GM23338 (cell line): ENCODE data around the gene HDAC9. TPM values are rescaled to one million over a fixed set of nuclear protein-coding genes. Genes with fewer than 3 reads are reported as not detected.

Source experiments
- ATAC-seq: fragments of 200-7000 bp; cut with Tn5 transposase; 3 replicates; pipeline ENCODE4 v1.9.1; 2020
- DNase-seq: peaks from one replicate; pipeline ENCODE4 v3.0.0-alpha.2; 2015; ENCODE audit warnings: low spot score
- H2AFZ ChIP-seq: fragments of 200-600 bp; sonication (generic); 2 replicates; pipeline ENCODE4 v1.8.0; 2016; ENCODE audit warnings: antibody characterized with exemption, mild to moderate bottlenecking, moderate library complexity
- H3F3A ChIP-seq: fragments of 200-600 bp; sonication (generic); replicated peaks from 2 replicates; pipeline ENCODE4 v1.8.0; 2017; ENCODE audit warnings: antibody characterized with exemption, mixed run types, low read depth
- H3K27ac ChIP-seq: fragments of 200-600 bp; sonication (generic); 2 replicates; pipeline ENCODE4 v1.6.1; 2016; ENCODE audit warnings: low read depth
- H3K27me3 ChIP-seq: fragments of 200-600 bp; sonication (generic); 2 replicates; pipeline ENCODE4 v1.8.0; 2016; ENCODE audit warnings: mild to moderate bottlenecking, mixed run types, moderate library complexity; ENCODE audit not compliant: insufficient read depth
- H3K36me3 ChIP-seq: fragments of 200-600 bp; sonication (generic); 2 replicates; pipeline ENCODE4 v1.8.0; 2016; ENCODE audit warnings: mild to moderate bottlenecking; ENCODE audit not compliant: insufficient read depth
- H3K4me1 ChIP-seq: fragments of 200-600 bp; sonication (generic); 2 replicates; pipeline ENCODE4 v1.8.0; 2016; ENCODE audit warnings: mild to moderate bottlenecking, moderate library complexity; ENCODE audit not compliant: insufficient read depth
- H3K4me2 ChIP-seq: fragments of 200-600 bp; sonication (generic); 2 replicates; pipeline ENCODE4 v1.7.1; 2017; ENCODE audit warnings: mixed run types
- H3K4me3 ChIP-seq: fragments of 200-600 bp; sonication (generic); 2 replicates; pipeline ENCODE4 v1.6.1; 2016; ENCODE audit warnings: mixed run types
- H3K79me2 ChIP-seq: fragments of 200-600 bp; sonication (generic); replicated peaks from 2 replicates; pipeline ENCODE4 v1.8.0; 2017; ENCODE audit warnings: mild to moderate bottlenecking; ENCODE audit not compliant: insufficient read depth
- H3K9me2 ChIP-seq: fragments of 200-600 bp; sonication (generic); 2 replicates; pipeline ENCODE4 v1.8.0; 2017; ENCODE audit not compliant: insufficient read depth
- H4K20me1 ChIP-seq: fragments of 200-600 bp; sonication (generic); replicated peaks from 2 replicates; pipeline ENCODE4 v1.8.0; 2017; ENCODE audit warnings: mild to moderate bottlenecking; ENCODE audit not compliant: insufficient read depth
- H3K27ac Mint-ChIP-seq: 2 replicates; pipeline ENCODE4 v1.8.0; 2020; ENCODE audit warnings: inconsistent platforms, mild to moderate bottlenecking, moderate library complexity, mixed read lengths
- H3K27me3 Mint-ChIP-seq: 3 replicates; pipeline ENCODE4 v1.8.0; 2022; ENCODE audit warnings: low read depth, mild to moderate bottlenecking, moderate library complexity, mixed read lengths, inconsistent platforms; ENCODE audit not compliant: insufficient read depth, poor library complexity
- H3K36me3 Mint-ChIP-seq: 3 replicates; pipeline ENCODE4 v1.8.0; 2021; ENCODE audit warnings: low read depth, mild to moderate bottlenecking, inconsistent platforms, moderate library complexity, mixed read lengths
- H3K4me1 Mint-ChIP-seq: 3 replicates; pipeline ENCODE4 v1.8.0; 2020; ENCODE audit warnings: mild to moderate bottlenecking, inconsistent platforms, mixed read lengths
- H3K4me3 Mint-ChIP-seq: 3 replicates; pipeline ENCODE4 v1.8.0; 2021; ENCODE audit warnings: moderate library complexity, mild to moderate bottlenecking, inconsistent platforms, mixed read lengths
- H3K9me3 Mint-ChIP-seq: 3 replicates; pipeline ENCODE4 v1.8.0; 2020; ENCODE audit warnings: moderate library complexity, mild to moderate bottlenecking, inconsistent platforms, mixed read lengths
- CREB1 ChIP-seq: fragments of 250-450 bp; sonication (Bioruptor Pico); IDR thresholded peaks from 2 replicates; pipeline ENCODE4 v1.5.0; 2020; ENCODE audit warnings: low read depth, mild to moderate bottlenecking, moderate library complexity
- EZH2phosphoT487 ChIP-seq: fragments of 200-600 bp; sonication (generic); IDR thresholded peaks from one replicate; pipeline ENCODE4 v1.8.1; 2018; ENCODE audit warnings: antibody characterized with exemption; ENCODE audit not compliant: unreplicated experiment
- JUNB ChIP-seq: IDR thresholded peaks from one replicate; pipeline ENCODE4 v1.6.1; 2016; ENCODE audit warnings: antibody characterized with exemption; ENCODE audit not compliant: unreplicated experiment
- NANOG ChIP-seq: IDR thresholded peaks from 2 replicates; pipeline ENCODE4 v1.6.1; 2016; ENCODE audit warnings: antibody characterized with exemption, borderline replicate concordance
- POLR2AphosphoS5 ChIP-seq: IDR thresholded peaks from 2 replicates; pipeline ENCODE4 v1.6.1; 2016; ENCODE audit warnings: antibody characterized with exemption, low read depth
- STAT1 ChIP-seq: IDR thresholded peaks from one replicate; pipeline ENCODE4 v1.6.1; 2016; ENCODE audit warnings: antibody characterized with exemption; ENCODE audit not compliant: unreplicated experiment
- ZNF331 ChIP-seq: fragments of 250-450 bp; sonication (Bioruptor Pico); IDR thresholded peaks from 2 replicates; pipeline ENCODE4 v1.5.0; 2020; ENCODE audit warnings: low read depth, mild to moderate bottlenecking, moderate library complexity
- ZNF462 ChIP-seq: fragments of 250-450 bp; sonication (Bioruptor Pico); IDR thresholded peaks from 2 replicates; pipeline ENCODE4 v1.5.0; 2020; ENCODE audit warnings: mild to moderate bottlenecking, moderate library complexity
- polyA plus RNA-seq: library from polyadenylated mRNA; unstranded; fragments of >200 nt; fragmentation: Nextera tagmentation; extraction: Ambion mirVana; gene quantifications from 2 replicates; pipeline ENCODE4 v1.2.1, GENCODE V29; 2016
- total RNA-seq: library from RNA; depleted of rRNA; stranded (reverse); fragments of >200 nt; shearing (Covaris generic); gene quantifications from 2 replicates; pipeline ENCODE4 v1.2.3, GENCODE V29; 2014

Gene HDAC9
- total and polyA plus RNA-seq, 2 experiments from 2014 or later: 8.3 to 18.5 TPM

- TF ChIP-seq STAT1 (no peak), ZNF331 (no peak), JUNB (no peak), NANOG (no peak), EZH2phosphoT487 (no peak), CREB1 (CRISPR knock-in tag) (no peak), ZNF462 (CRISPR knock-in tag) (no peak), POLR2AphosphoS5 (no peak)
Measured at GRCh38 chr7:18469316-18469715, 26.2 kb upstream of the HDAC9 start (continued).

GRCh38 chr7:18471476-18472160 lies 23.9 kb upstream of the HDAC9 start:
- Histone ChIP-seq H3K9me2 (no peaks in the 10 kb centered on the region), H3K79me2 (no peaks in the 10 kb centered on the region), H2AFZ (no peak overlapping the region), H3K27me3 (no peaks in the 10 kb centered on the region), H3K36me3 (no peaks in the 10 kb centered on the region), H3K4me3 (no peak overlapping the region), H3K27ac (no peak overlapping the region), H3F3A (no peaks in the 10 kb centered on the region), H3K4me2 (no peak overlapping the region), H4K20me1 (no peaks in the 10 kb centered on the region), H3K4me1 (no peaks in the 10 kb centered on the region)
- Mint-ChIP-seq H3K27ac (no peak overlapping the region), H3K4me3 (no peak overlapping the region), H3K9me3 (no peaks in the 10 kb centered on the region), H3K4me1 (no peaks in the 10 kb centered on the region), H3K36me3 (no peaks in the 10 kb centered on the region), H3K27me3 (no peaks in the 10 kb centered on the region)
- no peak for ATAC-seq
- no peak for DNase-seq
- TF ChIP-seq ZNF462 (CRISPR knock-in tag) (no peak), ZNF331 (no peak), POLR2AphosphoS5 (no peak), JUNB (no peak)
